Measurements from ENCODE around the gene CD68. TPM values are rescaled to one million over a fixed set of nuclear protein-coding genes. Genes with fewer than 3 reads are reported as not detected.

The CD68 gene
- total RNA-seq, 1 experiment from 2014 or later = 1.6 TPM

- H3K9me3 ChIP-seq = peaks cover 4% of the 10 kb centered on the region; the same call in 1 of the 2 replicates
- no peak for DNase-seq
- Mint-ChIP-seq H3K36me3 (ENCODE audit: insufficient read depth, unreplicated experiment) (no peaks in the 10 kb centered on the region), H3K27me3 (ENCODE audit: insufficient read depth, unreplicated experiment) (no peaks in the 10 kb centered on the region), H3K27ac (ENCODE audit: unreplicated experiment) (no peak overlapping the region), H3K4me1 (ENCODE audit: low read depth, unreplicated experiment) (no peaks in the 10 kb centered on the region), H3K4me3 (ENCODE audit: unreplicated experiment) (no peak overlapping the region), H3K9me3 (ENCODE audit: unreplicated experiment) (peaks cover 11% of the 10 kb centered on the region)
- no peaks in the 10 kb centered on the region for H3K27me3 ChIP-seq (replicated peaks; ENCODE audit: control insufficient read depth, insufficient read depth, low read length)
- no peak overlapping the region for H3K4me3 ChIP-seq (ENCODE audit: low read depth, low read length)
- POLR2A ChIA-PET = no interaction called here
- TF ChIP-seq CTCF (IDR thresholded peaks at IDR 0.05; ENCODE audit: insufficient read depth in 1 of 2, low read depth in 1 of 2, low read length in 1 of 2, severe bottlenecking in 1 of 2, unreplicated experiment in 1 of 2) = no peak
- CTCF ChIA-PET = no interaction called here
- no peaks in the 10 kb centered on the region for H3K36me3 ChIP-seq (ENCODE audit: control insufficient read depth, insufficient read depth, low read length)
- no TSS peak for BruUV-seq (replicated peaks)
- H3K4me1 ChIP-seq = no peaks in the 10 kb centered on the region
- intact Hi-C loops (cut with micrococcal nuclease; ENCODE audit: unreplicated experiment) = no loop called here
Observed at GRCh38 chr17:7538050-7538449, 41.4 kb upstream of the CD68 start.

GRCh38 chr17:7538891-7539545 is 40.4 kb upstream of the CD68 start:
- DNase-seq = no peak
- H3K9me3 ChIP-seq = peaks cover 4% of the 10 kb centered on the region; the same call in 1 of the 2 replicates
- no peak overlapping the region for H3K4me3 ChIP-seq (ENCODE audit: low read depth, low read length)
- Mint-ChIP-seq H3K4me1 (ENCODE audit: low read depth, unreplicated experiment) (no peaks in the 10 kb centered on the region), H3K9me3 (ENCODE audit: unreplicated experiment) (peaks cover 11% of the 10 kb centered on the region), H3K27ac (ENCODE audit: unreplicated experiment) (no peak overlapping the region), H3K27me3 (ENCODE audit: insufficient read depth, unreplicated experiment) (peaks cover 5% of the 10 kb centered on the region), H3K4me3 (ENCODE audit: unreplicated experiment) (no peak overlapping the region), H3K36me3 (ENCODE audit: insufficient read depth, unreplicated experiment) (no peaks in the 10 kb centered on the region)
- H3K4me1 ChIP-seq = no peaks in the 10 kb centered on the region
- ChIA-PET CTCF (no interaction called here), POLR2A (no interaction called here)
- no peaks in the 10 kb centered on the region for H3K36me3 ChIP-seq (ENCODE audit: control insufficient read depth, insufficient read depth, low read length)
- intact Hi-C loops (cut with micrococcal nuclease; ENCODE audit: unreplicated experiment) = no loop called here
- BruUV-seq (replicated peaks) = no TSS peak
- no peak for TF ChIP-seq CTCF (IDR thresholded peaks at IDR 0.05; ENCODE audit: insufficient read depth in 1 of 2, low read depth in 1 of 2, low read length in 1 of 2, severe bottlenecking in 1 of 2, unreplicated experiment in 1 of 2)
- H3K27me3 ChIP-seq (replicated peaks; ENCODE audit: control insufficient read depth, insufficient read depth, low read length) = no peaks in the 10 kb centered on the region

GRCh38 chr17:7541074-7541621 is 38.3 kb upstream of the CD68 start:
- intact Hi-C loops (cut with micrococcal nuclease; ENCODE audit: unreplicated experiment) = no loop called here
- Mint-ChIP-seq H3K27ac (ENCODE audit: unreplicated experiment) (no peak overlapping the region), H3K4me1 (ENCODE audit: low read depth, unreplicated experiment) (no peaks in the 10 kb centered on the region), H3K36me3 (ENCODE audit: insufficient read depth, unreplicated experiment) (no peaks in the 10 kb centered on the region), H3K27me3 (ENCODE audit: insufficient read depth, unreplicated experiment) (peaks cover 5% of the 10 kb centered on the region), H3K4me3 (ENCODE audit: unreplicated experiment) (no peak overlapping the region), H3K9me3 (ENCODE audit: unreplicated experiment) (peaks cover 11% of the 10 kb centered on the region)
- BruUV-seq (replicated peaks) = no TSS peak
- Histone ChIP-seq H3K4me1 (no peaks in the 10 kb centered on the region), H3K4me3 (ENCODE audit: low read depth, low read length) (no peak overlapping the region), H3K9me3 (peaks cover 4% of the 10 kb centered on the region; the same call in 1 of the 2 replicates), H3K27me3 (replicated peaks; ENCODE audit: control insufficient read depth, insufficient read depth, low read length) (no peaks in the 10 kb centered on the region), H3K36me3 (ENCODE audit: control insufficient read depth, insufficient read depth, low read length) (no peaks in the 10 kb centered on the region)
- ChIA-PET CTCF (no interaction called here), POLR2A (no interaction called here)
- TF ChIP-seq CTCF (IDR thresholded peaks at IDR 0.05; ENCODE audit: insufficient read depth in 1 of 2, low read depth in 1 of 2, low read length in 1 of 2, severe bottlenecking in 1 of 2, unreplicated experiment in 1 of 2) = no peak
- no peak for DNase-seq
